A549 (cell line): ENCODE results near the gene EP400.

Experiments used
- CHD4 ChIP-seq: fragments of 200-600 bp; sonication (generic); IDR thresholded peaks from 2 replicates; pipeline ENCODE4 v1.6.1; 2016; ENCODE audit warnings: antibody characterized with exemption, mild to moderate bottlenecking, borderline replicate concordance
- GATA3 ChIP-seq: IDR thresholded peaks from 2 replicates; pipeline ENCODE4 v1.6.1; 2012; ENCODE audit warnings: borderline replicate concordance
- KDM5A ChIP-seq: fragments of 200-600 bp; sonication (generic); IDR thresholded peaks from 2 replicates; pipeline ENCODE4 v1.6.1; 2016; ENCODE audit warnings: antibody characterized with exemption, mild to moderate bottlenecking
- SREBF2 ChIP-seq: fragments of 450-650 bp; IDR thresholded peaks from 2 replicates; pipeline ENCODE4 v1.6.1; 2014; ENCODE audit warnings: mild to moderate bottlenecking, moderate library complexity
- TP53 ChIP-seq: fragments of 250-450 bp; sonication (Bioruptor Pico); IDR thresholded peaks from 2 replicates; pipeline ENCODE4 v1.5.0; 2021; ENCODE audit warnings: mild to moderate bottlenecking, moderate library complexity
- TF ChIP-seq, protein P1 (sequence below): fragments of >200 bp; sonication (Bioruptor Twin); formaldehyde crosslinking; IDR thresholded peaks from 3 replicates; pipeline ENCODE4 v1.5.1; 2016

- TF ChIP-seq, protein P1, sequence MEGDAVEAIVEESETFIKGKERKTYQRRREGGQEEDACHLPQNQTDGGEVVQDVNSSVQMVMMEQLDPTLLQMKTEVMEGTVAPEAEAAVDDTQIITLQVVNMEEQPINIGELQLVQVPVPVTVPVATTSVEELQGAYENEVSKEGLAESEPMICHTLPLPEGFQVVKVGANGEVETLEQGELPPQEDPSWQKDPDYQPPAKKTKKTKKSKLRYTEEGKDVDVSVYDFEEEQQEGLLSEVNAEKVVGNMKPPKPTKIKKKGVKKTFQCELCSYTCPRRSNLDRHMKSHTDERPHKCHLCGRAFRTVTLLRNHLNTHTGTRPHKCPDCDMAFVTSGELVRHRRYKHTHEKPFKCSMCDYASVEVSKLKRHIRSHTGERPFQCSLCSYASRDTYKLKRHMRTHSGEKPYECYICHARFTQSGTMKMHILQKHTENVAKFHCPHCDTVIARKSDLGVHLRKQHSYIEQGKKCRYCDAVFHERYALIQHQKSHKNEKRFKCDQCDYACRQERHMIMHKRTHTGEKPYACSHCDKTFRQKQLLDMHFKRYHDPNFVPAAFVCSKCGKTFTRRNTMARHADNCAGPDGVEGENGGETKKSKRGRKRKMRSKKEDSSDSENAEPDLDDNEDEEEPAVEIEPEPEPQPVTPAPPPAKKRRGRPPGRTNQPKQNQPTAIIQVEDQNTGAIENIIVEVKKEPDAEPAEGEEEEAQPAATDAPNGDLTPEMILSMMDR, result no peak
- TF ChIP-seq GATA3 (no peak), CHD4 (no peak), SREBF2 (no peak), KDM5A (no peak), TP53 (CRISPR knock-in tag) (no peak)
These were observed 139.7 kb downstream of the EP400 start for GRCh38 chr12:132089407-132089910.
